NCI-H82 (cell line): ENCODE measurements around the gene UPK1B.
A peak's percentile ranks its signal among the peaks of the same experiment; 100 is the strongest.
"Not testable (repeated sequence)": the region's sequence is repeated elsewhere in the genome, so short reads cannot be mapped to it uniquely, and the experiment has no call there.

ENCODE experiments used
- DNase-seq: peaks from one replicate; lab custom pipeline; 2025; lab: John Stamatoyannopoulos, UW

Gene UPK1B

DNA sequence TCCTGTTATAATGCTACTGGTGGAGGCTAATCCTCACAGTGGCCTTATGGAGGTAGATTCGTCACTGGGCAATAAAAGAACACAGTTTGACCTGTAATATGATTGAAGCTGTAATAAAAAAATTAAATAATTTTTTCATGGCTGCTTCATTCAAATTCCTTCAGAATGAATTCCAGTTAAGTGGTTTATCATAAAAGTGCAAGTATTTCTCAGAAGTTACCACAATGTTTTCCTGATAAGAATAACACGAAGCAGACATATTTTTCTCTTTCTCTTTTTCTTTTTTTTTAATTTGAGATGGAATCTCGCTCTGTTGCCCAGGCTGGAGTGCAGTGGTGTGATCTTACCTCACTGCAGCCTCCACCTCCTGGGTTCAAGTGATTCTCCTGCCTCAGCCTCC, 51.7 kb downstream of the UPK1B start:
- no peak for DNase-seq

GRCh38 chr3:119227070-119227850, 53.9 kb downstream of the UPK1B start:
- DNase-seq = no peak

GRCh38 chr3:119228373-119229145, 55.2 kb downstream of the UPK1B start:
- no peak for DNase-seq

- no peak for DNase-seq
Observed at GRCh38 chr3:119229190-119229589, 55.8 kb downstream of the UPK1B start.

- no peak for DNase-seq
Observed at GRCh38 chr3:119230071-119230470, 56.7 kb downstream of the UPK1B start.

GRCh38 chr3:119230745-119231144, 57.3 kb downstream of the UPK1B start:
- DNase-seq = no peak

DNA sequence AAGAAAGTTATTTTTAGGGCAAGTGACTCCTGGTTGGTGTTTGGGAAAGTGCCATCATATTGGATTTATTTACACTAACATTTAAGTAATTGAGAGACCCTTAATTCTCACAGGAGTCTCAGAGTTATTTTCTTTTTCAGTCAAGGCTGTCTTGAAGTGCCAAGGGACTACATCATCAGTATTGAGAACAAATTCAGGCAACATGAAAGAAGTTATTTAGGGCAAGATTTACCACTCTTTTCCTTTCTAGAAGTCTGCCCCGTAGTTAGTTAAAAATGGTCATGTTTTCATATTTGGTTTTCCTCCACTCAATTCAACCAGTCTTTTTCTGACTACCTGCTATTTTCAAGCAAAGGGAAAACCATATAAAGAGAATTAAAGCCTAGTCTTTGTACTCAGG, 61.2 kb downstream of the UPK1B start:
- DNase-seq = no peak

GRCh38 chr3:119235151-119235550, 61.8 kb downstream of the UPK1B start:
- no peak for DNase-seq

GRCh38 chr3:119236756-119237155, 63.4 kb downstream of the UPK1B start:
- DNase-seq = no peak

- no peak for DNase-seq
Observed at GRCh38 chr3:119237299-119237698, 63.9 kb downstream of the UPK1B start.

DNA sequence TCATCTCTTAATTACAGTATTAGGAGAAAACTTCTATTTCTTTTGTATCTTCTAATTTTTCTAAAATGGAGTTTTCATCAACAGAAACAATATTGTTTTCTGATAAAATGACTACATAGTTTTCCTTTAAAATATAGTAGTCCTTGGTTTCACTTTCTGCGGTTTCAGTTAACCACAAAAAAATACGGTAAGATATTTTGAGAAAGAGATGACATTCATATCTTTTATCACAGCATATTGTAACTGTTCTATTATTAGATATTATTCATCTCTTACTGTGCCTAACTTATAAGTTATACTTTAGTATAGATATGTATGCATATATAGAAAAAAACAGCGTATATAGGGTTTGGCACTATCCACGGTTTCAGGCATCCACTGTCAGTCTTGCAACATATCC, 65.0 kb downstream of the UPK1B start:
- no peak for DNase-seq

DNA sequence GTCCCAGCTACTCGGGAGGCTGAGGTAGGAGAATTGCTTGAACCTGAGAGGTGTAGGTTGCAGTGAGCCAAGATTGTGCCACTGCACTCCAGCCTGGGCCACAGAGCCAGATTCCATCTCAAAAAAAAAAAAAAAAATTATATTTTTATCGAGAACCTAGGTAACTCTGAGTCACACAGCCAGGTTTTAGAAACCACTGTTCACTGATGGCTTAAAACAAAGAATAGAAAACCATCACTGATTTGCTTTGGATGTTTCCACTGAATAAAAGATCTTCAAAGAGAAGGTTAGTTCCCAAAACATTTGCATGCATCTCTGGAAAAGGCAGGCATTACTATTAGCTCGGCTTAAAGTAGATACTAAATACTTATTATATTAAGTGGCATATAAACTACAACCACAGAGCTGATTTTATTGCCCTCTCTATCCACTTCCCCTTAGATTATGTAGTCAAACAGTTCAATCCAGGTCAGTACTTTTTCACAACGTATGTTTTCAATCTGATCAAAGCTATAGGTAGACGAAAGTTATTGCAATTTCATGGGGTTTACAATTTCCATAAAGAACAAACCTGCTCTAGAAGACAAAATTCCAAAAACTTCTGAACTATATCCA, 65.9 kb downstream of the UPK1B start:
- peak; percentile 45 for DNase-seq

DNA sequence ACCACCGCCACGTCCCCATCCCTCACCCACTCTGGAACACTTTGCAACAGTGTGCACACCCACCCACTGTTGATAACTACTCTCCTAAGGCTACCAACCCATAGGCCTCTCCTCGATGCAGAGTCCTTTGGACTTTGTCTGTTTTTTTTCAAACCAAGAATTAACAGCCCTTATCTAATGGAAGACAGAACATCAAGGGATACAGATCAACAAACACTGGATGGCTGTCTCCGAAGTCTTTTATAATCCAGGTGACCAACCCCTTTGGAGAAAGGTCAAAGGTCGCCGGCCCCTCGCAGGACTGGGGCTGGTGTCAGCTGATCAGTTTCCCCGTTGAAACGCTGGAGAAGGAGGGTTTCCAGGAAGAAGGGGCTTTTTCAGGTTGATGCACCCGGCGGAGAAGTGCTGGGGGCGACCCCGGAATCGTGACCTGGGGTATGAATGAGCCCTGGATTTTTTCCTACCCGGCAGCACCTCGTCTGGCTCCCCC, 66.7 kb downstream of the UPK1B start:
- peak; percentile 49 for DNase-seq

- peak; percentile 96 for DNase-seq
Observed at GRCh38 chr3:119240591-119241434, 67.4 kb downstream of the UPK1B start, which contains the start of gene B4GALT4. Gene B4GALT4 (minus strand): TSS chr3:119240878. CDS start chr3:119230099, 10,779 bp downstream.

DNA sequence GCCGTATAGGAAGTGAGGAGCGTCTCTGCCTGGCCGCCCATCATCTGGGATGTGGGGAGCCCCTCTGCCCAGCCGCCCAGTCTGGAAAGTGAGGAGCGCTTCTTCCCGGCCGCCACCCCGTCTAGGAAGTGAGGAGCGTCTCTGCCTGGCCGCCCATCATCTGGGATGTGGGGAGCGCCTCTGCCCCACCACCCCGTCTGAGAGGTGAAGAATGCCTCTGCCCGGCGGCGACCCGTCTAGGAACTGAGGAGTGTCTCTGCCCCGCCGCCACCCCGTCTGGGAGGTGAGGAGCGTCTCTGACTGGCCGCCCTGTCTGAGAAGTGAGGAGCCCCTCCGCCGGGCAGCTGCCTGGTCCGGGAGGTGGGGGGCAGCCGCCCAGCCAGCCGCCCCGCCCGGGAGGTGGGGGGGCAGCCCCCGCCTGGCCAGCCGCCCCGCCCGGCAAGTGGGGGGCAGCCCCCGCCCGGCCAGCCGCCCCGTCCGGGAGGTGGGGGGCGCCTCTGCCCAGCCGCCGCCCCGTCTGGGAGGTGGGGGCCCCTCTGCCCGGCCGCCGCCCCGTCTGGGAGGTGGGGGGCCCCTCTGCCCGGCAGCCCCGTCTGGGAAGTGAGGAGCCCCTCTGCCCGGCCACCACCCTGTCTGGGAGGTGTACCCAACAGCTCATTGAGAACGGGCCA, 69.1 kb downstream of the UPK1B start:
- DNase-seq = not testable (repeated sequence)

- not testable (repeated sequence) for DNase-seq
Observed at GRCh38 chr3:119243058-119243529, 69.7 kb downstream of the UPK1B start.

GRCh38 chr3:119243712-119244111, 70.3 kb downstream of the UPK1B start:
- peak; percentile 44 for DNase-seq

DNA sequence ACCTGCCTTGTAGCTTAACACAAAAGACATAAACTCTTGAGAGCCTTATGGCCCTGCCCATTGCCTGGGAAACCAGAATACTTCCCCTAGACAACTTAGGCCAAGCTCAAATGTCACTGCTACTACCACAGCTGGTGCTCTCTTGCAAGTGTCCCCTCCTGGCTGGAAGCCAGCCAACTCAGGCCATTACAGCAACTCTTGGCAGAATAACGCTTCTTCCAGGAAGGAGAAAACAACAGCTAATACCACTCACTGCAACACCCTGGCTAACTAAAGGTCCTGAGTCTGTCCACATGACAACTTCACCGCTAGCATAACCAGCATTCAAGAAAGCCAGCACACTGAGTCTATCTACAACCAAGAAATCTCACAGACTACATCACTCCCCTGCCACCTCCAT, 72.4 kb downstream of the UPK1B start:
- DNase-seq = peak; percentile 29
